Adrenal gland (tissue), 12 donors: Measurements from ENCODE around the gene ZNF678. TPM values are rescaled to one million over a fixed set of nuclear protein-coding genes. Genes with fewer than 3 reads are reported as not detected.

Experiments
- DNase-seq, 7 donors: peaks; one replicate each; pipeline ENCODE4 v3.0.0-alpha.2; 2019 to 2020
- H3K27ac ChIP-seq, 5 donors: fragments of 200-600 bp; sonication (generic) in 4 of 5; 1 replicate in 3 of 5; 2 replicates in 2 of 5; pipeline versions ENCODE4 v1.5.1 to v1.8.0; 2016 to 2020; ENCODE audit warnings: mild to moderate bottlenecking in 1 of 5
- H3K27me3 ChIP-seq: fragments of 200-600 bp; 2 replicates; pipeline ENCODE4 v1.8.0; 2021
- H3K36me3 ChIP-seq, 2 donors: fragments of 200-600 bp; replicated peaks in 1 of 2; 1 replicate in 1 of 2; 2 replicates in 1 of 2; pipeline versions ENCODE4 v1.5.1 to v1.8.0; 2018 to 2022
- H3K4me1 ChIP-seq, 2 donors: fragments of 200-600 bp; replicated peaks in 1 of 2; 1 replicate in 1 of 2; 2 replicates in 1 of 2; pipeline versions ENCODE4 v1.5.1 to v1.8.0; 2018 to 2021
- H3K4me3 ChIP-seq, 4 donors: fragments of 200-600 bp; sonication (generic) in 3 of 4; one replicate each; pipeline ENCODE4 v1.5.1; 2016 to 2018
- H3K9me3 ChIP-seq, 3 donors: fragments of 200-600 bp; sonication (generic) in 1 of 3; replicated peaks in 1 of 3; 1 replicate in 2 of 3; 2 replicates in 1 of 3; pipeline versions ENCODE4 v1.5.1 to v1.8.0; 2016 to 2021
- POLR2A ChIP-seq, 2 donors: fragments of 450-650 bp; IDR thresholded peaks; one replicate each; pipeline ENCODE4 v1.6.1; 2017; ENCODE audit warnings: antibody characterized with exemption in 2 of 2, mild to moderate bottlenecking in 2 of 2, moderate library complexity in 1 of 2
- WGBS, 4 donors: extraction: QIAGEN DNeasy Blood & Tissue Kit in 2 of 4; methylation state at CpG; one replicate each; pipeline versions ENCODE4 v1.1.5 to v1.1.7; 2013 to 2017; 5-methylcytosine and 5-hydroxymethylcytosine counted together
- intact Hi-C, 2 donors: fragments of 100-400 bp; cut with DNase I; formaldehyde crosslinking; loops; one replicate each; pipeline versions ENCODE4 v1.14.1 to v1.15.0; 2022 to 2023
- polyA plus RNA-seq, 3 donors: library from polyadenylated mRNA; stranded (reverse); fragments of 200-250 nt in 2 of 3; fragments of 350-450 nt in 1 of 3; fragmentation: Illumina TruSeq in 1 of 3; extraction: RNeasy Lipid Tissue Mini Kit (QIAGEN cat#74804) in 1 of 3; gene quantifications; one replicate each; pipeline ENCODE4 v1.2.3, GENCODE V29; 2013 to 2014
- total RNA-seq, 9 donors: library from RNA; depleted of rRNA in 4 of 9; stranded (reverse); fragments of >200 nt in 4 of 9; fragments of 120-200 nt in 1 of 9; fragmentation: NEBNext Ultra II Directional in 1 of 9; extraction: Animal tissue kit (Norgen Biotek cat#: 25700) in 1 of 9; gene quantifications; one replicate each; pipeline versions ENCODE4 v1.1.0 to v1.2.4, GENCODE V29; 2013 to 2023
- TF ChIP-seq, protein P1 (sequence below), 6 experiments: fragments of 450-650 bp in 4 of 6; fragments of 200-600 bp in 2 of 6; sonication (generic) in 1 of 6; IDR thresholded peaks; 1 replicate in 5 of 6; 2 replicates in 1 of 6; pipeline versions ENCODE4 v1.5.1 to v1.8.0; 2016 to 2021; ENCODE audit warnings: antibody characterized with exemption in 6 of 6, mild to moderate bottlenecking in 2 of 6, moderate library complexity in 1 of 6
- donor health status: healthy with polysubstance abuse.
- donor health status: Bipolar disorder and iron deficiency.
- donor health status: DM: yes; HTN: yes; CAD: no.
- donor health status: DM: no; HTN: no; CAD: no.
- donor health status: DM: no; HTN: no; CAD: no.
- donor health status: DM: yes; HTN: yes; CAD: no.

Gene ZNF678
- total and polyA plus RNA-seq, 12 donors = 0.81 to 14.0 (median 5.5) TPM

GRCh38 chr1:227545361-227545760 lies 18.0 kb upstream of the ZNF678 start:
- Histone ChIP-seq H3K36me3 (no peaks in the 10 kb centered on the region), H3K4me3 (no peak overlapping the region), H3K9me3 (no peaks in the 10 kb centered on the region), H3K27ac (no peak overlapping the region), H3K27me3 (no peaks in the 10 kb centered on the region), H3K4me1 (peaks cover 5 to 9% of the 10 kb centered on the region in 2 donors)
- 91 to 95% (median 93%) methylated on average over 4 to 5 of the region's 5 CpGs for WGBS, 4 donors
- DNase-seq = no peak
- TF ChIP-seq, protein P1, sequence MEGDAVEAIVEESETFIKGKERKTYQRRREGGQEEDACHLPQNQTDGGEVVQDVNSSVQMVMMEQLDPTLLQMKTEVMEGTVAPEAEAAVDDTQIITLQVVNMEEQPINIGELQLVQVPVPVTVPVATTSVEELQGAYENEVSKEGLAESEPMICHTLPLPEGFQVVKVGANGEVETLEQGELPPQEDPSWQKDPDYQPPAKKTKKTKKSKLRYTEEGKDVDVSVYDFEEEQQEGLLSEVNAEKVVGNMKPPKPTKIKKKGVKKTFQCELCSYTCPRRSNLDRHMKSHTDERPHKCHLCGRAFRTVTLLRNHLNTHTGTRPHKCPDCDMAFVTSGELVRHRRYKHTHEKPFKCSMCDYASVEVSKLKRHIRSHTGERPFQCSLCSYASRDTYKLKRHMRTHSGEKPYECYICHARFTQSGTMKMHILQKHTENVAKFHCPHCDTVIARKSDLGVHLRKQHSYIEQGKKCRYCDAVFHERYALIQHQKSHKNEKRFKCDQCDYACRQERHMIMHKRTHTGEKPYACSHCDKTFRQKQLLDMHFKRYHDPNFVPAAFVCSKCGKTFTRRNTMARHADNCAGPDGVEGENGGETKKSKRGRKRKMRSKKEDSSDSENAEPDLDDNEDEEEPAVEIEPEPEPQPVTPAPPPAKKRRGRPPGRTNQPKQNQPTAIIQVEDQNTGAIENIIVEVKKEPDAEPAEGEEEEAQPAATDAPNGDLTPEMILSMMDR (IDR thresholded peaks at IDR 0.05) = no peak
- TF ChIP-seq POLR2A (IDR thresholded peaks at IDR 0.05) = no peak
- intact Hi-C loops = no loop called here

DNA sequence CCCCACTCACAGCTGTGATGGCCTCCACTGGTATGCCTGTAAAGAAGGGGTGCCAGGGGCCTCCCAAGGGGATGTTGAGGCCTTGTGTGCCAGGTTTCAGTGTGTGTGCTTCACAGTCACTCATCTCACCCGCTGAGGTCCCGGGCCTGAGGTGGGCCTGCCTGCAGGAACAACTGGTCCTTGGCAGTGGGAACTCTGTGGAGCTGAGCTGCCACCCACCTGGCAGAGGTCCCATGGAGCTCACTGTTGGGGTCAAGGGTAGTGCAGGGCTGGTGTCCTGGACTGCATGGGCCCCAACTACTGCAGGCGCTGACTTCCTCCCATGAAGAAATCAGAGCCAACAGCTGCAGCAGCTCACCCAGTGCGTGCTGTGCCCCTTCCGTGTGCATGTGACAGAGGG lies 17.3 kb upstream of the ZNF678 start:
- H3K4me1 ChIP-seq = peaks cover 5 to 9% of the 10 kb centered on the region in 2 donors
- H3K4me3 ChIP-seq = no peak overlapping the region
- H3K27me3 ChIP-seq = no peaks in the 10 kb centered on the region
- 0 to 86% (median 71%) methylated on average over 1 to 5 of the region's 5 CpGs for WGBS, 4 donors
- H3K27ac ChIP-seq = no peak overlapping the region
- DNase-seq = no peak
- no peaks in the 10 kb centered on the region for H3K9me3 ChIP-seq
- TF ChIP-seq POLR2A (IDR thresholded peaks at IDR 0.05) = no peak
- intact Hi-C loops = no loop called here
- no peaks in the 10 kb centered on the region for H3K36me3 ChIP-seq

DNA sequence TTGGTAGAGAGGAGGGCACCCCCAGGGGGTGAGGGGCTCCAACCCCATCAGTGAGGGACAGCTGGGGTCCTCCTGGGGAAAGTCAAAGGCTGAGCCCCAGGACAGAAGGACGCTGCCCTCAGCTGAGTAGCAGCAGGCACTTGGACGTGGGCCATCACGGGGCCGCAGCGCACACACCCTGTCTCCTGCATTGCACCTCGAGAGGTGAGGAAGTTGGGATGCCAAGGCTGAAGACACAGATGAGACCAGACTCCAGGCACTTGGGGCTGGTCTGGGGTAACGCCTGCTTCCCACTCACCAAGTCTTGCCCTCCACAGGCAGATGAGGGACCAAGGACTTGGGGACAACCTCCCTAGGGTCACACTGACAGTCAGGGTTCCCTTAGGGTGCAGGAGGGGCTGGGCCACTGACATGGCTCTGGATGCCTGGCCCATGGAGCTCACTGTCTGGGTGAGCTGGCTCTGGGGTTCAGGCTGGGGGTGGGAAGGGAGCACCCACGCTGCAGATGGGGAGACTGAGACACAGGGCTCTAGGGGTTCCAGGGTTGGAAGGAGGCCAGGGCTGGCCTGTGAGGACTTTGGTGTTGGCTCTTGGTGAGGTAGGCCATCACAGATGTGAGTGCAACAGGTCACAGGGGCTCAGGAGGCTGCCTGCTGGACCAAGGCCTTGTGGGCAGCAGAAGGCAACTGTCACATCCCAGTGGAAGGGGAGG lies 16.6 kb upstream of the ZNF678 start:
- Histone ChIP-seq H3K27me3 (no peaks in the 10 kb centered on the region), H3K36me3 (no peaks in the 10 kb centered on the region), H3K9me3 (no peaks in the 10 kb centered on the region), H3K27ac (no peak overlapping the region), H3K4me1 (peaks cover 2 to 6% of the 10 kb centered on the region in 2 donors), H3K4me3 (no peak overlapping the region)
- WGBS, 4 donors = 80 to 94% (median 92%) methylated on average over 2 to 8 of the region's 8 CpGs
- intact Hi-C loops = no loop called here
- TF ChIP-seq POLR2A (IDR thresholded peaks at IDR 0.05) = no peak
- TF ChIP-seq, protein P1 (IDR thresholded peaks at IDR 0.05) = no peak
- DNase-seq = no peak

DNA sequence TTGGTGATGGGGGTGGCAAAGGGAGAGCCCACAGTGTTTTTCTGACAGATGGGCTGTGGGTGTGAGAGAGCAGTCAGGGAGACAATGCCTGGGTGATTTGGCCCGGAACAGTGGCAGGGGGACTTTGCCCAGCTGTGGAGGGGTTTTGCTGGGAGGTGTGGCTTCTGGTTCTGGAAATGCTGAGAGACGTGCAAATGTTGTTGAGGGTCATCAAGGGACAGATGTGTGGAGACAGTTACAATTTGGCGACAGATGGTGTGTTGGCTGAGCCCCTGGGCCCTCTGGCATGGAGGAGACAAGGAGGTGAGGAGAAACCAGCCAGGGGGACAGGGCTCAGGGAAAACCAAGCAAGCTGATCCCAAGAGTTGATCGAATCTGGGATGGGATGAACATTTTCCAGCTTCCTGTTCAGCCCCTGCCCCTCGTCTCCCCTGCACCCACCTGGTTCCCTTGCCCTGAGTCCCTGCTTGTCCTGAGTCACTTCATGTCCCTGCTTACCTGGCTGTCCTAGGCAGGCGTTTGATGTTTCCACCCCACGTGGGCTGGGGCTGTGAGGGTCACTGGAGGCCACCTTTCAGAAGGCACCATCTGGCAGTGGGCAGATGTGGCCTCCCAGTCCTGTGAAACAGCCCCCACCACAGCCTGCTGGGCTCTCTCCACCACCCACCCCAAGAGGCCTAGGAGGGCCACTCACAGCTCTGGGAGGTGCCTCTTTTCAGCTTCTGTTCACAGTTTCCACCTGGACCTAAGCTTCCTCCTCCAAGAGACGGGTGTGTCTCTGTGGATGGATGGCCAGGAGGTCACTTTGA lies 15.8 kb upstream of the ZNF678 start:
- no peak for DNase-seq
- intact Hi-C loops = no loop called here
- Histone ChIP-seq H3K27ac (no peak overlapping the region), H3K9me3 (no peaks in the 10 kb centered on the region), H3K27me3 (no peaks in the 10 kb centered on the region), H3K4me3 (no peak overlapping the region), H3K4me1 (peaks cover 0 to 4% of the 10 kb centered on the region in 2 donors), H3K36me3 (no peaks in the 10 kb centered on the region)
- TF ChIP-seq POLR2A (IDR thresholded peaks at IDR 0.05) = no peak
- TF ChIP-seq, protein P1 (IDR thresholded peaks at IDR 0.05) = no peak
- WGBS, 4 donors = 65 to 97% (median 69%) methylated on average over 4 to 8 of the region's 8 CpGs
